ENCODE data around the gene FBLN5. TPM values are rescaled to one million over a fixed set of nuclear protein-coding genes. Genes with fewer than 3 reads are reported as not detected.

FBLN5 gene
- total RNA-seq, 6 experiments from 2014 or later, result 6.7 to 36.3 (median 17.8) TPM

- Histone ChIP-seq H3K27me3 (no peaks in the 10 kb centered on the region), H3K4me3 (no peak overlapping the region), H3K36me3 (no peaks in the 10 kb centered on the region), H3K9me3 (no peaks in the 10 kb centered on the region), H3K4me1 (no peaks in the 10 kb centered on the region), H3K27ac (no peak overlapping the region)
- TF ChIP-seq POLR2A (IDR thresholded peaks at IDR 0.05) (no peak), CTCF (IDR thresholded peaks at IDR 0.05) (no peak)
- ATAC-seq (no peak), DNase-seq (no peak)
- intact Hi-C loops (cut with DNase I), result no loop called here
- WGBS (ENCODE audit: insufficient coverage, low coverage, low lambda C conversion rate, missing lambda C conversion rate), result 83% methylated on average over 1 of the region's 1 CpG
These were observed 119.7 kb downstream of the FBLN5 start for GRCh38 chr14:91827746-91828145.

Other genes starting within 250 kb of the FBLN5 start
- gene CATSPERB, start 215.6 kb downstream of the FBLN5 start, total RNA-seq, result under 1 TPM in 5 of 6 experiments, not detected in 1; 0.19 to 0.55 (median 0.38) TPM
- 1 to 10 TPM; 1.0 to 6.5 (median 4.3) TPM for gene TC2N, start 80.2 kb downstream of the FBLN5 start, total RNA-seq
- gene TRIP11, start 92.4 kb upstream of the FBLN5 start, total RNA-seq, result 10 to 100 TPM; 18.4 to 36.1 (median 33.2) TPM
- gene ATXN3, start 158.9 kb upstream of the FBLN5 start, total RNA-seq, result 10 to 100 TPM in 3 of 6 experiments, 1 to 10 TPM in 3; 5.5 to 15.4 (median 9.7) TPM
- 100 to 1,000 TPM in 2 of 6 experiments, 10 to 100 TPM in 4; 74.6 to 223 (median 94.6) TPM for gene NDUFB1, start 174.0 kb upstream of the FBLN5 start, total RNA-seq
- gene CPSF2, start 174.3 kb upstream of the FBLN5 start, total RNA-seq, result 10 to 100 TPM; 23.4 to 28.2 (median 25.9) TPM

Data from right lobe of liver (tissue), 6 donors.